NCI-H146 treated with DMSO at 0.1 percent for 48 hours (cell line): ENCODE data around the gene MRGPRE.

Source experiments
- DNase-seq: peaks from one replicate; lab custom pipeline; 2025; ENCODE audit not compliant: unreplicated experiment; lab: John Stamatoyannopoulos, UW

MRGPRE gene

DNA sequence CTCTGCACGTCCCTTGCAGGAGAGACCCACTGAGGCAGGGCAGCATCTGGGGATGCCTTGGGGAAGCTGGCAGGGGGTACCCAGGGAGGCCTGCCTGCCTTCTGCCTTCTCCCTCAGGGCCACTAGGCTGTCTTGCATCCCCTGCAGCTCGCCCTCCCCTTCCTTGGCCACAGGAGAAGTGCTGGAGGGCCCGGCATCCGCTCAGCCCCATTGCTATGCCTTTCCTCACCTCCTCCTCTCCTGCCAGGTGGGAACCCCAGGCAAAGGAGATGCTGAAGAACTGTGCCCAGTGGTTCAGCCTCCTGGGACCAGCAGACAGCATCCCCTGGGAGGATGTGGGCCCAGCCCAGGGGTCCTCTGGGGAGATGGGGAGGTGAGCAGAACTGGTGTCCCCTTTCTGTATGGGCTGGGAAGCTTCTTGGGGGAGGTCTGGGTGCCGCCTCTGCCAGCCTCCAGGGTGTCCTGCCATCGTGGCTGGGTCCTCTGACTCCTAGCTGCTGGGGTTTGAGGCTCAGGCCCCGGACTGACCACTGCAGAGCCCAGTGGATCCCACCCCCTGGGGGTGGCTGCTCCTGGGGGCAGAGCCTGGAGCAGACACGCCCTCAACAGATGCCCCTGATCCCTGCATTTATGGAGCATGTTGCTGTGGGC lies 34.2 kb downstream of the MRGPRE start:
- no peak for DNase-seq

GRCh38 chr11:3197044-3197695 lies 35.0 kb downstream of the MRGPRE start:
- DNase-seq = no peak

DNA sequence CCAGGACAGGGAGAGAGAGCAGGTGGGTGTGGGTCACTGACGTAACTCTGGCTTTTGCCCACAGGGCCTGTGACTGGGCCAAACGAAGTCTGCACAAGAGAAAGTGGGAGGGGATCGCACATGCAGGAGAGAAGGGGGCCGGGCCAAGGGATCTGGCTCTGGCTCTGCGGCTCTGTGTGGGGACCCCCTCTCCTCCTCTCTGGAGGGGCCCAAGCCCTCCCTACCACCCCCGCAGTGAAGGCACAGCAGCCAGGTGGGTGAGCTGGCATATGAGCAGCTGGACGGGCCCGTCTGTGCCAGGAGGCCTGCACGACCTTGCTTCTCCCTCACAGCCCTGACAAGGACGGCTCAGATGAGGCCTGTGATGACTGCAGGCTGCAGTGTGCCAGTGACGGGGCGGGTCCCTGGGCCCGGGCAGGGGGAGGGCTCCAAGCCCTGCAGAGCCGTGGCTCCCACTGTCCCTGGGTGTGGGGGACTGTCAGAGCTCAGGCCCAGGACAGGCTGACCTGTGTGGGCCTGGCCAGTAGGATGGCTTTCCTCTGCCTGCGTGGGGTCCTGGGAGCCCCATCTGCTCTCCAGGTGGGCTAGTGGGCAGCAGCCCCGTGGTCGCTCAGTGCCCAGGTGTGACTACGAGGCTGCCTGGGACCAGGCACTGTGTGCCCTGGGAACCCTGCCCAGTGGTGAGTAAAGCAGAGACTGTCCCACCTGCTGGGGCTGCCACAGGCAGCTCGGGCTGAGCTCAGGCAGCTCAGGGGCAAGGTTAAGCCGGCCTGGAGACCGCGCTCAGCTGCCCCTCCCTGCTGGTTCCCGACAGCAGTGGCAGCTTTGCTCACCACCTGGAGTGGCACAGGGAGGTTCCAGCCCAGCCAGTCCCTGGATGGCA lies 35.8 kb downstream of the MRGPRE start:
- DNase-seq = no peak

DNA sequence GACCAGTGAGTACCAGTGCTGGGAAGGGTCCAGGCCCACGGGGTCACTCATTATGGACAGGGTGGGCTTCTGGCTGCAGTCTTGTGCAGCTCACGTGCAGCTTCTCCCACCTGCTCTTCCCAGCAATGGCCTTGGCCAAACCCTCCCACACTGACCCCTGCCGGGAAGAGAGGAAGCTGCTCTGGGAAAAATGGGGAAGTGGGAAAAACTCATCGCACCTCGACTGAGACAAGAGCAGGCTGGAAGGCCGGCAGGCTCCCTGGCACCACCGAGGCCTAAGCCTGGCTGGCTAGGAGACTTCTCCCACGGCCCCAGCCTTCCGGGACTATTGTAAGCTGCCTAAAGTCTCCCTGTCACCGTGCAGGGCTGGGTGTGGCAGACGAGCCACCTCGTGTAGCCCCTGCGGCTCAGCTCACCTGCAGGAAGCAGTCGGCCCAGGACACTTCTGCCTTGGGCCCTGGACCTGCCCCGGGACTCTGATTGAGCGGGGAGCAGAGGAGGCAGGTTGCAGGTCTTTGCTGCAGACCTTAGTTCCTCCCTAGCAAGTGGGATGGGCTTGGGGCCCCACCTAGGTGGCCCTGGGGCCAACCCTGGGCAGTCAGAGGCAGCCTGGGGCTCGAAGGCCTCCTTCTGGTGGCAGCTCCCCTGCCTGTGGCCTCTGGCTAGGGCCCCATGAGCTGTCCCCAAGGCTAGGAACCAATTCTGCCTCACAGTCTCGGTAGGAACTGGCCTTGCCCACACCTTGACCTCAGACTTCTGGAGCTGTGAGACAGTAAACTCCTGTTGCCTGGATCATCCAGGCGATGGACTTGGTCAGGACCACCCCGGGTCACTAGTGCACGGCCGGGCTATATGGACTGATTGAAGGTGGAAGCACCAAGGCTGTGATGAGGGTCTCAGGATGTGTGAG lies 36.7 kb downstream of the MRGPRE start:
- DNase-seq = no peak

DNA sequence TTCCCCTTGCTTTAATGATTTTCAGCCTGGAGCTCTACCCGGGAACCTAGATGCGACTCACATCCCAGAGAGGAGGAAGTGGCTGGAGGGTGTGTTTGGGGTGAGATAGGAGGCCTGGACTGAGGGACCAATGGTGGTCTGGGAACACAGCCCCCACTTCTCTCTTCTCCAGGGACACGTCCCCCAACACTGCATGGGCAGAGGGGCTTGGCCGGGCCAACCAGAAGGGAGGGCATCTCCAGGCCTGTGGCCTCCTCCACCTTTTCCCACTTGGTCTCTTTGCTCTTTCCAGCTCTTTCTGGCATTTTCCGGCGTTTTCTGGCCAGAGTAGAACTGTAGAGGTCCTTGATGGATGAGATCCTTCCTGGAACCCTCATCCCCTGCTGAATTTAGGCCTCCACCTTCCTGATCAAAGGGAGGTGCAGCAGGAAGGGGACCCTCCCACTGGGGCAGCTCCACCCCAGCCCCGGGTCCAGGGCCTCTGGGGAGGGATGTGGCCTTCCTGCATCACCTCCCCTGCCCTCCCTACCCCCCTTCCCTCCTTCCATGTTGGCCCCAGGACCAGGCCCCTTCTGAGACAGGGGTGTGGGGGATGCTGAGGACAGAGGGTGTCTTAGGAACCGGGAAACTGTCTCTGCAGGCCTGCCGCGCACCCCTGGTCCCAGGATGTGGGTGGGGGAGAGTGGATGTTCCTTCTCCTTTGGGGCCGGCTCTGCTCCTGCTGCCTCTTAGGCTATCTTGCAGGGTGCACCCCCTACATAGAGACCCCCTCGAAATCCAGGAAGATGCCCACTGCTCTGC lies 38.0 kb downstream of the MRGPRE start:
- no peak for DNase-seq

- no peak for DNase-seq
Measured at GRCh38 chr11:3193373-3194015, 38.7 kb downstream of the MRGPRE start.

DNA sequence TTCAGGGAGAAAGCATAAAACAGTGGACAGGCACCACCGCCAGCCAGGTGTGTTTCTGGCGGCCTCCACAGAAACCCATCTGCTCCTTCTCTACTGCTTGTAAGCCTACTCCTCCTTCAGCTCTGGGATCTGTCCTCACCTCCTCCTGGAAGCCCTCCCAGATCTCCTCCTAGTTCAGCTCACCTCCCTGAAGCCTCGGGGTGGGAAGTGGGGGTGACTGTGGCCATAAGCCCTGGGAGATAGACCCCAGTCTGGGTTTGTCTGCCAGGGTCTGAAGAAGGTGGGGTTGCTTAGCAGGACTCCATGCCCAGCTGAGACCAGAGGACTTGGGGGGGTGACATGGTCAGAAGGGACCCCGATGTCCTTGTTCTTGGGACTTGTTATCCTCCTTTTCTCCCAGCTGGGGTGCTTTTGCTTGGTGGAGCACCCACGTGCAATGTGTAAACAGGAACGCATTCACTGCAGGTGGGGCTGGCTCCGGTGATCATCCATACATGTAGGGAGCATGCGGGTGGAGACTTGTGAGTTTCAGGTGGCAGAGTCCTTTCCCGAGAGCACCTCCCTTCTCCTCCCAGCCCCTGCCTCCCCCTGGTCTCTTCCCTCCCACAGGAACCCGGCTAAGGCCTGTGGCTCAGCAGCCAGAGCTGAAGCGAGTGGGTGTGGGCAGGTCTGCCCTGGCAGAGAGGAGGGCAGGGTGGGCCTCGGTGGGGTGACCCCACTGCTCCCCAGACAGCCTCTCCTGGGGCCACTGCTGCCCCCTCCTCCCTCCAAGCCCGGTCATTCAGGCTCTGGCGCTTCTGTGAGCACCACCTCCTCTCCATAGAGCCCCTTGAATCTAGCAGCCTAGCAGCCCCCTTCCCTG lies 39.5 kb downstream of the MRGPRE start:
- DNase-seq = no peak

DNA sequence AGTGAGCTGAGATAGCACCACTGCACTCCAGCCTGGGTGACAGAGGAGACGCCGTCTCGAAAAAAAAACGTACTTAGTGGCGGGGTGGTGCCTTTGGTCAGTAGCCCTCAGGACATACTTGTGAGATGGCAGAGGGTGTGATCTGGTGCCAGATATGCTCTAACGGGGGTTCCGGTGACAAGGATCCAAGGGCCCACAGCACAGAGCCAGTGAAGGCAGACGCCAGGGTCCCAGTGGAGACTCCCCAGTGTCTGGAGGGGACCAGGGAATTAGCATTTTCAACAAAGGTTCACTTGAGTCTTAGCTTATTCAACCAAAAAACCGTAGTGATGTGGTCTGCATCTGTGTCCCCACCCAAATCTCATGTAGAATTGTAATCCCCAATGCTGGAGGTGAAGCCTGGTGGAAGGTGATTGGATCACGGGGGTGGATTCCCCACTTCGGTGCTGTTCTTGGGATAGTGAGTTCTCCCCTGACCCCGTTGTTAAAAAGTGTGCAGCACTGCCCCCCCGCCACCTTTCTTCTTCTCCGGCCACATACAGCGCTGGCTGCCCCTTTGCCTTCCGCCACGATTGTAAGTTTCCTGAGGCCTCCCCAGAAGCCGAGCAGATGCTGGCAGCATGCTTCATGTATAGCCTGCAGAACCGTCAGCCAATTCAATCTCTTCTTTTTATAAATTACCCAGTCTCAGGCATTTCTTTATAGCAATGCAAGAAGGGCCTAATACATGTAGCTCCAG lies 40.5 kb downstream of the MRGPRE start:
- DNase-seq = no peak

DNA sequence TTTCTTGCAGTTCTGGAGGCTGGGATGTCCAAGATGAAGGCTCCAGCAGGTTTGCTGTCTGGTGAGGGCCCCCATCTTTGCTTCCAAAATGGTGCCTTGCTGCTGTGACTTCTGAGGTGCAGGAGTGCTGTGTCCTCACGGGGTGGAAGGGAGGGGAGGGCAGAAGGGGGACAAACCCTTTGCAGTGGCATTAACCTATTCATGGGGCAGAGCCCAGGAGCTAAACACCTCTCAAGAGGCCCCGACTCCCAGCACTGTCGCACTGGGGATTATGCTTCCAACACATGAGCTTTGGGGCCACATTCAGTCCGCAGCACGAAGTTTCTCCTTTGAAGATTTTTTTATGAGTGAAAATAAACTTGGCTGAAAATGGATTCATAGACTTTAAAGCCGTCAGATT lies 41.6 kb downstream of the MRGPRE start:
- no peak for DNase-seq

DNA sequence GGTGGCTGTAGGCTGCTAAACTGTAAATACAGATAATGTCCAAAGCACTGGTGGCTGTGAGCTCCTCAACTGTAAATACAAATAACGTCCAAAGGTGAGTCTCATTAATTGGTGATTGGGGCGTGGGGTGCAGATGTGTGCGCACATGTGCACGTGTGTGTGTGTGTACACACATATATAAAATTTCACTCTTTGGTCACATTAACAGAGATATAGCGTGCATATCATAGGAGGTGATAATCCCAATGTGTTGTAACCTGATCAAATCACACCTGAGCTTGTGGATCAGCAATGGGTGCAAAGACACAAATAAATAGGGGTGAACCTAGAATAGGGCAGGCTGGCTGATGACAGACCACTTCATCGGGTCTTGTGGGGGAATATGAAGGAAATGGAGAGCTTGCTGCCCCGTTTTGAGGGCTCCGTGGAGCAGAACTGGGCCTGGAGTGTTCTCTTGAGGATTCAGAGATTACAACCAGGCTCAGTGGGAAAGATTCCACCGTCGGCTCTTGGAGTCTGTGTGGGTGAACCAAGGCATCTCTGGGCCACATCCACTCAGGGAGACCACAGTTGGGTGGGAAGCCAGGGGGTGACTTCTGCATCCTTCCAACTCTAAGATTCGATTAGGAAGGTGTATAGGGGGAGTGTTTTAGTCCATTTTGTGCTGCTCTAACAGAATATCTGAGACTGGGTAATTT lies 42.2 kb downstream of the MRGPRE start:
- no peak for DNase-seq

GRCh38 chr11:3189196-3189843 lies 42.9 kb downstream of the MRGPRE start:
- DNase-seq = no peak

DNA sequence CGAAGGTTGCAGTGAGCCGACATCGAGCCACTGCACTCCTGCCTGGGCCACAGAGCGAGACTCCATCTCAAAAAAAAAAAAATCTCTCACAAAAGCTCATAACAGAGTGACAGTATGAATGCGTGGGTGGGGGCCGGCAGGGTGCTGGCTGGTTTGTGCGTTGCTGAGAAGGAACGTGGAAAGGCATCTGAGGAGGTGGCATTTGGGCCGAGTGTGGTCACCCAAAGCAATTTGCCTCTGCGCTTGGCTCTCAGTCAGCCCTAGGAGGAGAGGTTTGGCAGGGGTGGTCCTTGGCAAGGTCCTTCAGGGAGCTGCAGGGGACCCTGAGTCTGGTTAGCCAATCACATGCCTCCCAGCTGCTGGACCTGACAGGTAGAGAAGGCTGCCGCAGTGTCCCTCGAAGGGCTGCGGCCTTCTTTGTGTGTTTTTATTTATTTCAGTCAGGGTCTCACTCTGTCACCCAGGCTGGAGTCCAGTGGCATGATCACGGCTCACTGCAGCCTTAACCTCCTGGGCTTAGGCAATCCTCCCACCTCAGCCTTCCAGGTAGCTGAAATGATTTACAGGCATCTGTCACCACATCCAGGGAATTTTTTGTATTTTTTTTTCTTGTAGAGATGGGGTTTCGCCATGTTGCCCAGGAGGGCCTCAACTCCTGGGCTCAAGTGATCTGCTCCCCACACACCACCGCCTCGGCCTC lies 43.6 kb downstream of the MRGPRE start:
- DNase-seq = no peak

GRCh38 chr11:3186166-3186953 lies 45.9 kb downstream of the MRGPRE start:
- no peak for DNase-seq

DNA sequence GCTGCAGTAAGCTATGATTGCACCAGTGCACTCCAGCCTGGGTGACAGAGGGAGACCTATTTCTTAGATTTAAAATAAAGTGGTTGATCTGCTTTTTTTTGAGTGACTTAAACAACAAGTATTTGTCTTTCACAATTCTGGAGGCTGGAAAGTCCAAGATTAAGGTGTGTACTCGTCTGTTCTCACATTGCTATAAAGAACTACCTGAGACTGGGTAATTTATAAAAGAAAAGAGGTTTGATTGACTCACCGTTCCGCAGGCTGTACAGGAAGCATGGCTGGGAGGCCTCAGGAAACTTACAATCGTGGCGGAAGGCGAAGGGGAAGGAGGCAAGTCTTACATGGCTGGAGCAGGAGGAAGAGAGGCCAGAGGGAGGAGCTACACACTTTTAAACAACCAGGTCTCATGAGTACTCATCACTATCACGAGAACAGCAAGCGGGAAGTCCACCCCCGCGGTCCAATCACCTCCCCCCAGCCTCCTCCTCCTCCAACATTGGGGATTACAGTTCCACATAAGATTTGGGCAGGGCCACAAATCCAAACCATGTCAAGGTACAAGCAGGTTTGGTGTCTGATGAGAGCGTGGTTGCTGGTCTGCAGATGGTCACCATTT lies 47.4 kb downstream of the MRGPRE start:
- DNase-seq = no peak

GRCh38 chr11:3183523-3183922 lies 48.7 kb downstream of the MRGPRE start:
- no peak for DNase-seq
